HAP-1 (cell line): ENCODE measurements around the gene ITGA3.

Experiments used
- DNase-seq, 2 experiments: peaks; one replicate each; pipeline ENCODE4 v3.0.0-alpha.2; 2016 to 2020; ENCODE audit warnings: low spot score in 2 of 2
- H3K27me3 ChIP-seq: fragments of 250-450 bp; sonication (Bioruptor Pico); 2 replicates; pipeline ENCODE4 v1.5.1; 2020; ENCODE audit warnings: low read depth, mild to moderate bottlenecking, moderate library complexity
- H3K36me3 ChIP-seq: fragments of 250-450 bp; sonication (Bioruptor Pico); replicated peaks from 2 replicates; pipeline ENCODE4 v1.5.1; 2020; ENCODE audit warnings: mild to moderate bottlenecking
- H3K4me1 ChIP-seq: fragments of 250-450 bp; sonication (Bioruptor Pico); 2 replicates; pipeline ENCODE4 v1.5.1; 2020; ENCODE audit warnings: mild to moderate bottlenecking
- H3K4me3 ChIP-seq: fragments of 250-450 bp; sonication (Bioruptor Pico); 2 replicates; pipeline ENCODE4 v1.5.1; 2020; ENCODE audit warnings: mild to moderate bottlenecking, moderate library complexity
- H3K9me3 ChIP-seq: fragments of 250-450 bp; sonication (Bioruptor Pico); 2 replicates; pipeline ENCODE4 v1.5.1; 2020; ENCODE audit warnings: mild to moderate bottlenecking, moderate library complexity
- in situ Hi-C: fragments of 300-500 bp; cut with MboI; formaldehyde crosslinking; loops from 3 replicates; pipeline ENCODE4 v1.14.3; 2020; ENCODE audit warnings: low sequenced_read_pairs, inconsistent platforms, mixed read lengths

Gene ITGA3

DNA sequence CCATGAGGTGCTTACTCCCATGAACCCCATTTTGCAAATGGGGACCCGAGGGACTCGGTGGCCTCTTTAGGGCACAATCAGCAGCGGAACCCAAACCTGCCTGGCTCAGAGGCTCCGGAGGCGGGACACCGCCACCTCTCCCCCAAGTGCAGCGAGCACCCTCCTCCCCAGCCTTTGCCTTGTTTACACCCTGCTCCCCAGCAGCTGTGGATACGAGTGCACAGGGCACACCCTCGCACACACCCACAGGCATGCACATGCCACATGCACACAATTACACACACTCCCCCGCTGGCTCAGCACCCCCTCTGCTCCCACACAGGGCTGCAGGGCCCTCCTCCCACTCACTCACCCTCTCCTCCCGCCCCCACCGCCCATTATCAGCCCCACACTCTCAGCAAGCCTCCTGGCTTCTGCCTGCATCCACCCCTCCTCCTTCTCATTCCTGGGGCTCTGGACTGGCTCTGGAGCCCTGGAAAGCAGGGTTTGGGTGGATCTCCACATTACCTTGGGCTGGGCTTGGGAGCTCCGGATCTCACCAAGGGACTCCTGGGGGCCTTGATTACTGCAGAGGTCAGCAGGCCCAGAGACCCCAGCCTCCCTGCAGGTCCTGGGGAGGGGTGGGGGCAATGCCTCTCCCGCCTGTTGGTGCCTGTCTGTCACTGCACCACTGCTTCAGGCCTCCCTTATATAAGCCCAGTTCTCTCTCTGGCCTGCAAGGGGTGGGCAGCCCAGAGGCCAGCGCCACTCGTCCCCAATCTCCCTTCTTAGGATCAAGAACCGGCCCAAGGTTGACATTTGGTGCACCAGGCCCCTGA, 45.6 kb downstream of the ITGA3 start:
- H3K4me1 ChIP-seq: no peaks in the 10 kb centered on the region
- no peaks in the 10 kb centered on the region for H3K9me3 ChIP-seq
- no peak overlapping the region for H3K4me3 ChIP-seq
- H3K27me3 ChIP-seq: no peaks in the 10 kb centered on the region
- no peaks in the 10 kb centered on the region for H3K36me3 ChIP-seq
- DNase-seq: no peak
- in situ Hi-C loops: no loop called here

GRCh38 chr17:50102164-50102991, 46.5 kb downstream of the ITGA3 start:
- H3K4me3 ChIP-seq: no peak overlapping the region
- no peaks in the 10 kb centered on the region for H3K9me3 ChIP-seq
- no peaks in the 10 kb centered on the region for H3K36me3 ChIP-seq
- no peaks in the 10 kb centered on the region for H3K27me3 ChIP-seq
- no peaks in the 10 kb centered on the region for H3K4me1 ChIP-seq
- in situ Hi-C loops: no loop called here
- no peak for DNase-seq

DNA sequence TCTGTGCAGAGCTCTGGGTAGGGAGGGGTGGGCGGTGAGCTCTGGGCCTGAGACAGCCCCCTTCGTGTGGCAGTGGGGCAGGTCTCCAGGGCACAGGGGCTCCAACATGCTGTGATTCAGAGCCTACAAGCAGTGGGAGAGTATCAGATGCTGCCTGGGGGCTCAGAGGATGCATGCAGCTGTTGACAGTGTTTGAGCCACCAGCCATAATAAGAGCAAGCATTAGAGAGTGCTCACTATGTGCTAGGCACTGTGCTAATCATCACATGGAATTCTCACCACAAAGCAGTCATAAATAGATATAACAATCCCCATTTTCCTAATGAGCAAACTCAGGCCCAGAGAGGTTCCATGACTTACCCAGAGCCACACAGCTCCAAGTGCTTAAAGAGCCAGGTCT, 47.3 kb downstream of the ITGA3 start:
- Histone ChIP-seq H3K36me3 (no peaks in the 10 kb centered on the region), H3K27me3 (no peaks in the 10 kb centered on the region)
- in situ Hi-C loops: no loop called here

DNA sequence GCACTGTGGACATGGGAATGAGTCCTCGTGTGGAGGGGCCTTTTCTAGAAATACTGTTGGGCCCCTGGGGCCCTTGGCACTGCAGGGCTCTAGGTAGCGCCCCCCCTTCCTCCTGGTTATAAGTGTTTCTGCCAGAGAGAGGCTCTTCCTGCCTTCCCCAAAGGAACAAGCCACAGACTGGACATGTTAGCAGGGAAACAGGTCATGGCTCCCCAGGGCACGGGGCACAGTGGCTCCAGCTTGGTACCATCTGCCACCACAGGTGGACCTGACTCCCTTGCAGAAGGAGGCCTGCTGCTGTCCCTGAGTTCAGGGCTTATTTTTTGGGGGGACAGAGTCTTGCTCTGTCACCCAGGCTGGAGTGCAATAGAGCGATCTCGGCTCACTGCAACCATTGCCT, 48.0 kb downstream of the ITGA3 start:
- no peaks in the 10 kb centered on the region for H3K27me3 ChIP-seq
- no peak for DNase-seq
- H3K4me1 ChIP-seq: no peaks in the 10 kb centered on the region
- no peaks in the 10 kb centered on the region for H3K36me3 ChIP-seq
- no peak overlapping the region for H3K4me3 ChIP-seq
- in situ Hi-C loops: no loop called here
- H3K9me3 ChIP-seq: no peaks in the 10 kb centered on the region

More for the DNA sequence above, 47.3 kb downstream of the ITGA3 start:
- Histone ChIP-seq H3K4me1 (no peaks in the 10 kb centered on the region), H3K4me3 (no peak overlapping the region), H3K9me3 (no peaks in the 10 kb centered on the region)
- DNase-seq: no peak

GRCh38 chr17:50105811-50106210, 49.9 kb downstream of the ITGA3 start:
- Histone ChIP-seq H3K9me3 (no peaks in the 10 kb centered on the region), H3K27me3 (no peaks in the 10 kb centered on the region), H3K36me3 (no peaks in the 10 kb centered on the region), H3K4me3 (no peak overlapping the region), H3K4me1 (no peaks in the 10 kb centered on the region)
- DNase-seq: no peak
- in situ Hi-C loops: no loop called here

DNA sequence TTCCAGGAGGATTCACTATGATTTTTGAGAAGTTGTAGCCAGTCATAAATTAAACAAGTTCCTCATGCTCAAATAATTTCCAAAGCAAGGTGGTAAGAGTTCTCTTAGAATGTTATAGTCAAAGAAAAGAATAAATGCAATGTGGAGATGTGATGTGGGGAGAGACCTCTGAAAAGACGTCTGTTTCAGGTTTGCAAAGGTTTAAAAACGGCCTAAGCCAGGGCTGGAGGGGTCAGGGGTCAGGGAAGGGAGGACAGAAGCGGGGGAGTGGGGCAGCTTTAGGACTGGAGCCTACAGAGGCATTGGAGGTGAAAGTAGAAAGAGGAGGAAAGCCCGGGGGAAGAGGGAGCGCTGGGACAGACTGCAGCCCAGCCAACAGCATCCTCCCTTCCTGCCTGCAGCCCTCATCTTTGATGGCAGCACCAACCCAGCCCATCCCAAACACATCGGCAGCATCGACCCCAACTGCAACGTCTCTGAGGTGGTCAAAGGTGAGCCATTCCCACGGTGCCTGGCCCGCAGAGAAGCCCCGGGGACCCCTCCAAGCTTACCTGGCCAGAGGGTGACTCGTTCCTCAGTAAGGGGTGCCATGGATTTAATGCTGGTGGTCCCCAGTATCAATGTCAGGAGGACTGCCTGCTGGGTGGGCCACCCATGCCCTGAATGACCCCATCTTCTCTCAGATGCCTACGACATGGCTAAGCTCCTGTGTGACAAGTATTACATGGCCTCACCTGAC, 50.7 kb downstream of the ITGA3 start:
- in situ Hi-C loops: no loop called here
- no peaks in the 10 kb centered on the region for H3K9me3 ChIP-seq
- H3K4me3 ChIP-seq: no peak overlapping the region
- no peak for DNase-seq
- no peaks in the 10 kb centered on the region for H3K36me3 ChIP-seq
- H3K27me3 ChIP-seq: no peaks in the 10 kb centered on the region
- H3K4me1 ChIP-seq: no peaks in the 10 kb centered on the region

- Histone ChIP-seq H3K9me3 (no peaks in the 10 kb centered on the region), H3K36me3 (no peaks in the 10 kb centered on the region), H3K4me3 (no peak overlapping the region), H3K27me3 (no peaks in the 10 kb centered on the region), H3K4me1 (no peaks in the 10 kb centered on the region)
- DNase-seq: no peak
- in situ Hi-C loops: no loop called here
These were observed 52.0 kb downstream of the ITGA3 start for GRCh38 chr17:50107790-50108414.

GRCh38 chr17:50108556-50108955, 52.6 kb downstream of the ITGA3 start:
- Histone ChIP-seq H3K4me1 (no peaks in the 10 kb centered on the region), H3K4me3 (no peak overlapping the region), H3K9me3 (no peaks in the 10 kb centered on the region), H3K27me3 (no peaks in the 10 kb centered on the region), H3K36me3 (no peaks in the 10 kb centered on the region)
- in situ Hi-C loops: no loop called here
- no peak for DNase-seq

DNA sequence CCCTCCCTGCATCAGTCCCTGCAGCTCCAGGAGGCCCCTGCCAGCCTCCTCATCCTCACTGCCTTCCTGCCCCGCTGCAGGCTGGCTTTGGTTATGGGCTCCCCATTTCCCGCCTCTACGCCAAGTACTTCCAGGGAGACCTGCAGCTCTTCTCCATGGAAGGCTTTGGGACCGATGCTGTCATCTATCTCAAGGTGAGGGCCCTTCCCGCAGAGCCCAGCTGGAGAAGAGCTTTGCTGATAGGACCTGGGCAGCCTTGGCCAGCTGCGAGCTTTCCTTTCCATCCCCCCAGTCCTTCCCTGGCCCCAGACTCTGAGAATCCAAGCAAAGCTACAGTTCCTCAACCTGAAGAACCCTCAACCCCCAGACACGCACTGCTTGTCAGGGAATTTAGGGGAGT, 53.3 kb downstream of the ITGA3 start:
- Histone ChIP-seq H3K4me3 (no peak overlapping the region), H3K4me1 (no peaks in the 10 kb centered on the region), H3K36me3 (no peaks in the 10 kb centered on the region), H3K27me3 (no peaks in the 10 kb centered on the region), H3K9me3 (no peaks in the 10 kb centered on the region)
- in situ Hi-C loops: no loop called here
- no peak for DNase-seq

DNA sequence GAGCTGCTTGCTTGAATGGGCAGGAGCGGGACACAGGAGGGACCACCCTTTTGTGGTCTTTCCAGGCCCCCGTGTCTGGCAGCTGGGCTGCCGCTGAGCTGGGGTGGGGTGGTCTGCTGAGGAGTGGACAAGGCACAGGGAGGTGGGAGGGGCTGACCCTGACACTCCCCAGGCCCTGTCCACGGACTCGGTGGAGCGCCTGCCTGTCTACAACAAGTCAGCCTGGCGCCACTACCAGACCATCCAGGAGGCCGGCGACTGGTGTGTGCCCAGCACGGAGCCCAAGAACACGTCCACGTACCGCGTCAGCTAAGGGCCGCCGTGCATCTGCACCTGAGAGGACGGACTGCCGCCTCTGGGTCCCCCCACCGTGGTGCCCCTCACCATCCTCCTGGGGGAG, 53.9 kb downstream of the ITGA3 start:
- H3K4me1 ChIP-seq: no peaks in the 10 kb centered on the region
- in situ Hi-C loops: no loop called here
- DNase-seq: no peak
- H3K27me3 ChIP-seq: no peaks in the 10 kb centered on the region
- no peaks in the 10 kb centered on the region for H3K9me3 ChIP-seq
- H3K4me3 ChIP-seq: no peak overlapping the region
- H3K36me3 ChIP-seq: no peaks in the 10 kb centered on the region

GRCh38 chr17:50110591-50111349, 54.9 kb downstream of the ITGA3 start:
- Histone ChIP-seq H3K4me1 (no peaks in the 10 kb centered on the region), H3K27me3 (no peaks in the 10 kb centered on the region), H3K9me3 (no peaks in the 10 kb centered on the region), H3K4me3 (no peak overlapping the region), H3K36me3 (no peaks in the 10 kb centered on the region)
- in situ Hi-C loops: no loop called here
- no peak for DNase-seq

DNA sequence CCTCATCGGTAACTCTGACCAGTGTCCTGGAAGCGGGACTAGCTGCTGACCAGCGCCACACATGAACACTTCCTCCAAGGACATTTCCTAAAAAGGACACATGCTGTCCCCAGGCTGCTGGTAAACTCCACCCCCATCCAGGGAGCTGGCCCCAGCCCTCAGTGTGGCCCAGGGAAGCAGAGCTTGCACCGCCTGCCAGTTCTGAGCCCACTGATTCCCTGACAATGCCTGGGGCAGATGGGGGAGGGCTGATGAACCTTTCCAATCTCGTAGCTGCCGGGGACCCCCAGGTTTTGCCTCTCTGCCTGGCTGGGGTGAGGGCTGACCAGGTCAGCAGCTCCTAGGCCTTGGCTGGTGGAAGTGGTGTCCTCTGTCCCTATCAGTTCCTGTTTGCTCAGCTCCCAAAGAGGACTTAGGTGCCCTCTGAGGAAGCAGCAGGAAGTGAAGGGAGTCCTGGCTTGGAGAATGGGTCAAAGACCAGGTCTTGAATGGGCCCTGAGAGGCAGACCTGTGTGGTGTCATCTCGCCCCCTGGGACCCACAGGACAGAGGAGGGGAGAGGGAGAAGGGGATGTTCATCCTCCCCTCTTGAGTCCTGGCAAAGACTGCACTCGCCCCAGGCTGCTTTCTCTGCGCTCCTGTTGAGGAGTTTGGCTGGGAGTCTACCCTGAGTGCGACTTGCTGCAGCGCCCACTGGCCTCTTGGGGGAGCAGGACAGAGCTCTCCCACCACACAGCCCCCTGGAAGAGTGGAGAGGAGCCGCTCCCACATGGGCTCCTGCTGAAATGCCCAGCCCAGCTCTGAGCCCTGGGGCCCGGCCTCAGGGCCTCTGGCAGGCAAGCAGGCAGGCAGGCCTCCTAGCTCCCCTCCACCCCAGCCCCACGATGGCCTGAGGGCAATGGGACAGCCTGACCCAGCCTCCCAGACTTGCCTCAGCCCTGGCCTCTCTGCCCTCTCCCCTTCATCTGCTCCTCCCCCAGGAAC, 56.1 kb downstream of the ITGA3 start:
- Histone ChIP-seq H3K4me3 (no peak overlapping the region), H3K27me3 (no peaks in the 10 kb centered on the region), H3K4me1 (peaks cover under 1% of the 10 kb centered on the region; the same call in 1 of the 2 replicates), H3K36me3 (no peaks in the 10 kb centered on the region), H3K9me3 (no peaks in the 10 kb centered on the region)
- in situ Hi-C loops: no loop called here
- no peak for DNase-seq
